ENCODE data around the gene VPS54. TPM values are rescaled to one million over a fixed set of nuclear protein-coding genes. Genes with fewer than 3 reads are reported as not detected.

The VPS54 gene
- total RNA-seq, 1 experiment from 2014 or later, result 12.4 TPM

DNA sequence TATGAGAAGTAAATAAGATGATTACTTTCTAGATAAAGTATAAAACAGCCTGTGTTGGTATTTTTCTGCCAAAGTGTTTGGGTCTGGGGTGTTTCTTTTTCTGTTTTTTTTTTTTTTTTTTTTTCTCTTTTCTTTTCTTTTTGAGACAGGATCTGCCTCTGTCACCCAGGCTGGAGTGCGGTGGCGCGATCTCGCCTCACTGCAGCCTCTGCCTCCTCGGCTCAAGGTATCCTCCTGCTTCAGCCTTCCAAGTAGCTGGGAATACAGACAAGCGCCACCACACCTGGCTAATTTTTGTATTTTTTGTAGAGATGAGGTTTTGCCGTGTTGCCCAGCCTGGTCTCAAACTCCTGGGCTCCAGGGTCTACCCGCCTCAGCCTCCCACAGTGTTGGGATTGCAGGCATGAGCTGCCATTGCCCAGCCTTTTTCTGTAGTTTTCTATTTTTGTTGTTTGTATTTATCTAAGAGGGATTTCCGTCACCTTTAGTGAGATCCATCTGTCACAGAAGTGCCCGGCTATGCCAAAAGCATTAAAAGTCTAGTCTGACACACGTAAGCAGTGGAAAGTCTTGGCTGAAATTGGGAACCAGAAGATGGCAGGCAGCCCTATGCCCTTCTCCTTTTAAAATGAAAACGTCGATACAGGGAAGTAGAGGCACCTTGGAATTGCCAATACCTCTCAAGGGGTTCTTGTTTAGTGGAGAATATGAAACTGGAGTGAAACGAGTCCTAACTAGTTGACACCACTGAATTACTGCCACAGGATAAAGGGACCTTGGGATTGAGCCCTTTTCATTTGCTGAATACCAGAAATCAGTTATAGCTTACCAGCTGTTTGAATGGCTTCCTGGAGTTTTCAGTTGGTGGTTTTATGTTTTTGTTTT lies 163.6 kb downstream of the VPS54 start:
- H3K27me3 ChIP-seq (ENCODE audit: insufficient read depth, low read length), result no peaks in the 10 kb centered on the region
- H3K9ac ChIP-seq (ENCODE audit: low read length), result no peak overlapping the region
- H3K4me1 ChIP-seq (ENCODE audit: control insufficient read depth in 1 of 2, insufficient read depth in 2 of 2, low read length in 2 of 2), result no peaks in the 10 kb centered on the region
- ChIA-PET RAD21 (ENCODE audit: low non-redundant PET in 1 of 2, low total read pairs in 2 of 2, uncharacterized antibody in 2 of 2, unreplicated experiment in 2 of 2) (no interaction called here), CTCF (interaction anchor here (0.7 to 1.1 kb wide), 2 partner anchors 114 to 157 kb away, joined by 3 to 4 read pairs; no protein-coding TSS in a partner anchor), POLR2A (interaction anchor here (1.3 to 1.8 kb wide), 2 partner anchors 14 kb away, joined by 3 to 4 read pairs; partner anchors contain the start of gene UGP2)
- peaks cover 51% of the 10 kb centered on the region for H3K79me2 ChIP-seq (ENCODE audit: insufficient read depth, low read length)
- intact Hi-C loops (cut with micrococcal nuclease), result no loop called here
- no peak overlapping the region for H3K4me2 ChIP-seq (ENCODE audit: low read length)
- no TSS peak for BruUV-seq (replicated peaks)
- no peak overlapping the region for H3K4me3 ChIP-seq (replicated peaks in 1 of 2; ENCODE audit: low read depth in 1 of 2, low read length in 2 of 2)
- H3K9me2 ChIP-seq (ENCODE audit: insufficient read depth), result no peaks in the 10 kb centered on the region
- no peak for ATAC-seq
- no peak overlapping the region for H3K27ac ChIP-seq (ENCODE audit: low read depth, low read length)
- DNase-seq (ENCODE audit: low read depth, low spot score), result no peak
- no peaks in the 10 kb centered on the region for H4K20me1 ChIP-seq (ENCODE audit: insufficient read depth)
- no peaks in the 10 kb centered on the region for H3K9me3 ChIP-seq (ENCODE audit: control insufficient read depth in 1 of 2, insufficient read depth in 1 of 2, low read depth in 1 of 2, low read length in 2 of 2)
- no peak overlapping the region for H2AFZ ChIP-seq (ENCODE audit: low read depth, low read length, poor library complexity, severe bottlenecking)
- peaks cover 5 to 9% of the 10 kb centered on the region in 2 experiments for H3K36me3 ChIP-seq (ENCODE audit: control insufficient read depth in 1 of 2, insufficient read depth in 2 of 2, low read length in 2 of 2)
- TF ChIP-seq ELF1 (IDR thresholded peaks at IDR 0.05; ENCODE audit: borderline replicate concordance, low read depth), result no peak

DNA sequence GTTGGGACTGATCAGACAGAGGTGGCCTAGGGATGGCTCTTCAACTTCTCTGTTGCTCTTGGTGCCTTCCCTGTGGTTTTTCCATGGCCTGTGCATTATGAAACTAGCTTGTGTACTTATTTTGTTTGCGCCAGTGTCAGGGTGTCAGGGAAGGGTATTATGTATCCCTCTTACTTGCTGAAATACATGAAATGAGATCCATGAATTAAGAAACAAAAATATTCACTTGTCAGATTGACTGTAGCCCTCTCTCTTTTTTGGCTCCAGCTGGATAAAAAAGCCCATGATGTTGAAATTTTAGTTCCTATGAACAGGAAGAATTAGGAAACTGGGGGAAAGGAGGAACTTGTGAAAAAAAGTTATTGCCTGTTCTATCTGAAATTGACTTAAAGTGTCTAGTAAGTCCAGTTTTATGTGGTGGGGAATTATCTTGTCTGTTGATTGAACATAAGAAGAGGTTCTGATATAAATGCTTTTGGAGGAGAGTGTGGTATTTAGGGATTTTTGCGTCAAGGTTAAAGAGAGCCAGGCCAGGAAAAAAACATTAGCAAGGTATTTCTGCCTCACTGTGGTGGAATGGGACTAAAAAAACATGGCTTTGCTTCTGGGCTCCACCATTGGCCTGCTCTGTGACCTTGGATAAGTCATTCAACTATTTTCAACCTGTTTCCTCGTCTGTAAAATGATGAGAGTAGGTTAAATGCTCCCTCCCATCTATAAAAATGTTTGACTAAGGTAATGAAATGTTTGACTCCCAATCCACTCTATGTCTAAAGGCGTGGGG lies 165.5 kb downstream of the VPS54 start:
- Histone ChIP-seq H3K4me2 (ENCODE audit: low read length) (no peak overlapping the region), H4K20me1 (ENCODE audit: insufficient read depth) (no peaks in the 10 kb centered on the region), H3K4me1 (ENCODE audit: control insufficient read depth in 1 of 2, insufficient read depth in 2 of 2, low read length in 2 of 2) (no peaks in the 10 kb centered on the region), H3K4me3 (replicated peaks in 1 of 2; ENCODE audit: low read depth in 1 of 2, low read length in 2 of 2) (no peak overlapping the region), H3K36me3 (ENCODE audit: control insufficient read depth in 1 of 2, insufficient read depth in 2 of 2, low read length in 2 of 2) (peaks cover 5 to 9% of the 10 kb centered on the region in 2 experiments), H3K9me3 (ENCODE audit: control insufficient read depth in 1 of 2, insufficient read depth in 1 of 2, low read depth in 1 of 2, low read length in 2 of 2) (no peaks in the 10 kb centered on the region), H3K9ac (ENCODE audit: low read length) (no peak overlapping the region), H3K27ac (ENCODE audit: low read depth, low read length) (no peak overlapping the region), H3K9me2 (ENCODE audit: insufficient read depth) (no peaks in the 10 kb centered on the region), H3K79me2 (ENCODE audit: insufficient read depth, low read length) (peaks cover 69% of the 10 kb centered on the region), H2AFZ (ENCODE audit: low read depth, low read length, poor library complexity, severe bottlenecking) (no peak overlapping the region), H3K27me3 (ENCODE audit: insufficient read depth, low read length) (no peaks in the 10 kb centered on the region)
- BruUV-seq (replicated peaks), result no TSS peak
- ChIA-PET POLR2A (interaction anchor here (1.3 to 2.0 kb wide), 3 partner anchors 12 to 155 kb away, joined by 3 to 9 read pairs (median 6); partner anchors contain the start of gene UGP2), CTCF (interaction anchor here (0.6 to 1.9 kb wide), 2 partner anchors 8 to 1720 kb away, joined by 4 to 11 read pairs; no protein-coding TSS in a partner anchor), RAD21 (ENCODE audit: low non-redundant PET in 1 of 2, low total read pairs in 2 of 2, uncharacterized antibody in 2 of 2, unreplicated experiment in 2 of 2) (no interaction called here)
- intact Hi-C loops (cut with micrococcal nuclease), result no loop called here
- TF ChIP-seq SP1 (IDR thresholded peaks at IDR 0.05; ENCODE audit: low read depth) (no peak), EZH2 (IDR thresholded peaks at IDR 0.05) (no peak), YY1 (IDR thresholded peaks at IDR 0.05; ENCODE audit: extremely low read depth, insufficient replicate concordance, low read depth, low read length) (no peak), POLR2A (IDR thresholded peaks at IDR 0.05; ENCODE audit: borderline replicate concordance, extremely low read depth, insufficient read depth, insufficient read length) (no peak)
- TF ChIP-seq, protein P1, sequence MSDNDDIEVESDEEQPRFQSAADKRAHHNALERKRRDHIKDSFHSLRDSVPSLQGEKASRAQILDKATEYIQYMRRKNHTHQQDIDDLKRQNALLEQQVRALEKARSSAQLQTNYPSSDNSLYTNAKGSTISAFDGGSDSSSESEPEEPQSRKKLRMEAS (IDR thresholded peaks at IDR 0.05), result no peak
- no peak for ATAC-seq
- DNase-seq (ENCODE audit: low read depth, low spot score), result no peak
